Brain microvascular endothelial cell (primary cell): ENCODE measurements around the gene CHST13.

Experiments used
- DNase-seq: peaks from one replicate; pipeline ENCODE4 v3.0.0-alpha.2; 2020
- H3K27ac ChIP-seq: fragments of 250-450 bp; sonication (Bioruptor Pico); 2 replicates; pipeline ENCODE4 v1.5.1; 2020; ENCODE audit warnings: mild to moderate bottlenecking, moderate library complexity
- H3K27me3 ChIP-seq: fragments of 250-450 bp; sonication (Bioruptor Pico); replicated peaks from 2 replicates; pipeline ENCODE4 v1.5.1; 2020; ENCODE audit warnings: mild to moderate bottlenecking
- H3K36me3 ChIP-seq: fragments of 250-450 bp; sonication (Bioruptor Pico); replicated peaks from 2 replicates; pipeline ENCODE4 v1.5.1; 2020; ENCODE audit warnings: mild to moderate bottlenecking
- H3K4me3 ChIP-seq: 2 replicates; pipeline ENCODE4 v1.5.1; 2011; ENCODE audit warnings: low read depth, mild to moderate bottlenecking, control low read depth, low read length, moderate library complexity
- in situ Hi-C: cut with HindIII; loops from 2 replicates; pipeline ENCODE4 v1.10.0; 2017; ENCODE audit warnings: low sequenced_read_pairs, low pct_ligation_motif_present
- TF ChIP-seq, protein P1 (sequence below): IDR thresholded peaks from 2 replicates; pipeline ENCODE4 v1.5.1; 2011; ENCODE audit warnings: low read depth, mild to moderate bottlenecking, moderate library complexity, low read length, control low read depth, inconsistent platforms; ENCODE audit errors: missing control alignments

The CHST13 gene

GRCh38 chr3:126477061-126477380 lies 46.9 kb upstream of the CHST13 start:
- DNase-seq, result no peak
- H3K27me3 ChIP-seq, result no peaks in the 10 kb centered on the region
- H3K36me3 ChIP-seq, result no peaks in the 10 kb centered on the region
- TF ChIP-seq, protein P1, sequence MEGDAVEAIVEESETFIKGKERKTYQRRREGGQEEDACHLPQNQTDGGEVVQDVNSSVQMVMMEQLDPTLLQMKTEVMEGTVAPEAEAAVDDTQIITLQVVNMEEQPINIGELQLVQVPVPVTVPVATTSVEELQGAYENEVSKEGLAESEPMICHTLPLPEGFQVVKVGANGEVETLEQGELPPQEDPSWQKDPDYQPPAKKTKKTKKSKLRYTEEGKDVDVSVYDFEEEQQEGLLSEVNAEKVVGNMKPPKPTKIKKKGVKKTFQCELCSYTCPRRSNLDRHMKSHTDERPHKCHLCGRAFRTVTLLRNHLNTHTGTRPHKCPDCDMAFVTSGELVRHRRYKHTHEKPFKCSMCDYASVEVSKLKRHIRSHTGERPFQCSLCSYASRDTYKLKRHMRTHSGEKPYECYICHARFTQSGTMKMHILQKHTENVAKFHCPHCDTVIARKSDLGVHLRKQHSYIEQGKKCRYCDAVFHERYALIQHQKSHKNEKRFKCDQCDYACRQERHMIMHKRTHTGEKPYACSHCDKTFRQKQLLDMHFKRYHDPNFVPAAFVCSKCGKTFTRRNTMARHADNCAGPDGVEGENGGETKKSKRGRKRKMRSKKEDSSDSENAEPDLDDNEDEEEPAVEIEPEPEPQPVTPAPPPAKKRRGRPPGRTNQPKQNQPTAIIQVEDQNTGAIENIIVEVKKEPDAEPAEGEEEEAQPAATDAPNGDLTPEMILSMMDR, result no peak
- H3K27ac ChIP-seq, result no peak overlapping the region
- in situ Hi-C loops, result no loop called here
- H3K4me3 ChIP-seq, result no peak overlapping the region

DNA sequence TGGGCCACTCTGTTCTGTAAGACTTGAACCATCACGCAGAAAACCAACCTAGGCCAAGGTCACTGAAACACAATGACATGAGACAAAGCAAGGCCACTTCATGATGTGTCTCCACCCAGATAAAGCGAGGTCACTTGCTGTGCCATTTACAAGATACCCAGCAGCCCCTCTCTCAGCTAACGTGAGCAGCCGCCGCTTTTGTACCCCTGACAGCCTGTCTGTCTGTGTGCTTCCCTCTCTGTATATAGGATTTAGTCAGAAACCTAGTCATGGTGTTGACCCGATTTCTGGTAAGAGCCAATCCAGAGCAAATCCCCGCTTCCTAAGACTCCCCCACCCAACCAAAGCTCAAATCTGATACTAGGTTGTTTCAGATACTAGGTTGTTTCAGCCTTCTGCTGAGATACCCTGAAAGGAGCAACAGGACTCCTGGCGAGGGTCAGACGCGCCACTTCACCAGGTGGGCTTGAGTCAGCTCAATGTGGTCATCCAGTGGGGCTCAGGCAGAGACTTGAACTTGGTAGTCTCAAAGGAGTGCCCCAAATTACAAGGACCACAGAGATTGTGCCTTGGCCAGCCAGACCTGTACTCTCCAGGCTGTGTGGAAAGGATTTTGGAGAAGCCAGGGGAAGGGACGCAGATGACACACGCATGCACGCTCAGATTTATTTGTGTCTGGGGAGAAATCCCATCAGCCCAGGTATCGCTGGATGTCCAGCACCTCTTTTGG lies 45.2 kb upstream of the CHST13 start:
- TF ChIP-seq, protein P1, result no peak
- DNase-seq, result no peak
- H3K4me3 ChIP-seq, result no peak overlapping the region
- H3K36me3 ChIP-seq, result no peaks in the 10 kb centered on the region
- no peak overlapping the region for H3K27ac ChIP-seq
- H3K27me3 ChIP-seq, result no peaks in the 10 kb centered on the region
- in situ Hi-C loops, result no loop called here

- Histone ChIP-seq H3K27me3 (no peaks in the 10 kb centered on the region), H3K27ac (no peak overlapping the region), H3K36me3 (no peaks in the 10 kb centered on the region), H3K4me3 (no peak overlapping the region)
- TF ChIP-seq, protein P1, result no peak
- in situ Hi-C loops, result no loop called here
- DNase-seq, result no peak
Measured at GRCh38 chr3:126479642-126480041, 44.3 kb upstream of the CHST13 start.

DNA sequence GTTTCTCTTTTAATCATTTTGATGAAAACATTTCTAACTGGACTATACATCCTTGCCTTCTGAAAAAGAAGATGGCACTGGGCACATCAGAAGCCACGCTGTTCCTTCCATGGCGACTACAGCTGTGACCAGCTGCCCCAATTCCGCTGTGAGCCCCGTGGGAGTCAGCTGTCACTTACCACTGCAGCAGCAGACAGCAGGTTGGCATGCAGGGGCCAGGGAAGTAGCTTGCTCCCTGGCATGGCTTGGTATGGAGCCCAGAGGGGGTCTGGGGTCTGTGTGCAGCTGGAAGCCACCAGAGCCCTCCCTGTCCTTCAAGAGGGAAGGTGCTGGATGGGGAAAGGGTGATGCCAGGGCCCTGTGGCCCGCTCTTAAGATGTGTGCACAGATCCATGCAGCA lies 43.7 kb upstream of the CHST13 start:
- Histone ChIP-seq H3K27me3 (no peaks in the 10 kb centered on the region), H3K4me3 (no peak overlapping the region), H3K27ac (no peak overlapping the region), H3K36me3 (no peaks in the 10 kb centered on the region)
- no peak for DNase-seq
- TF ChIP-seq, protein P1, result no peak
- in situ Hi-C loops, result no loop called here

GRCh38 chr3:126480861-126481260 lies 43.1 kb upstream of the CHST13 start:
- in situ Hi-C loops, result no loop called here
- DNase-seq, result no peak
- no peaks in the 10 kb centered on the region for H3K27me3 ChIP-seq
- no peaks in the 10 kb centered on the region for H3K36me3 ChIP-seq
- no peak overlapping the region for H3K4me3 ChIP-seq
- H3K27ac ChIP-seq, result no peak overlapping the region
- TF ChIP-seq, protein P1, result no peak

- TF ChIP-seq, protein P1, result no peak
- in situ Hi-C loops, result no loop called here
- no peaks in the 10 kb centered on the region for H3K27me3 ChIP-seq
- H3K36me3 ChIP-seq, result no peaks in the 10 kb centered on the region
- no peak overlapping the region for H3K27ac ChIP-seq
- no peak for DNase-seq
- H3K4me3 ChIP-seq, result no peak overlapping the region
Measured at GRCh38 chr3:126481808-126482502, 42.0 kb upstream of the CHST13 start.
